OCI-LY3 (cell line): ENCODE measurements around the gene COPS3.

Experiments used
- CTCF ChIP-seq: fragments of 200-600, 300-600 bp; sonication (generic); IDR thresholded peaks from 2 replicates; pipeline ENCODE4 v1.5.1; 2014; ENCODE audit warnings: antibody characterized with exemption, low read length, low read depth
- EZH2phosphoT487 ChIP-seq: fragments of 200-600 bp; shearing (Covaris generic); IDR thresholded peaks from 2 replicates; pipeline ENCODE4 v1.6.1; 2018; ENCODE audit warnings: antibody characterized with exemption, mixed run types, low read depth

GRCh38 chr17:17321356-17322025, 40.4 kb upstream of the COPS3 start:
- TF ChIP-seq CTCF = no peak
- TF ChIP-seq EZH2phosphoT487 = no peak
